Spleen (tissue), 11 donors: ENCODE results near the gene GXYLT2. TPM values are rescaled to one million over a fixed set of nuclear protein-coding genes. Genes with fewer than 3 reads are reported as not detected.
"Not testable (repeated sequence)": the region's sequence is repeated elsewhere in the genome, so short reads cannot be mapped to it uniquely, and the experiment has no call there.

Source experiments
- DNase-seq: peaks from one replicate; pipeline ENCODE4 v3.0.0-alpha.2; 2020
- H3K27ac ChIP-seq, 8 donors: fragments of 200-600 bp; sonication (generic) in 7 of 8; 1 replicate in 4 of 8; 2 replicates in 4 of 8; pipeline versions ENCODE4 v1.5.0 to v1.8.0; 2016 to 2021; ENCODE audit warnings: inconsistent platforms in 4 of 8, mild to moderate bottlenecking in 4 of 8, moderate library complexity in 1 of 8
- H3K27me3 ChIP-seq, 7 donors: fragments of 200-600 bp; sonication (generic) in 6 of 7; replicated peaks in 1 of 7; 1 replicate in 4 of 7; 2 replicates in 3 of 7; pipeline versions ENCODE4 v1.5.0 to v1.8.0; 2016 to 2021; ENCODE audit warnings: inconsistent platforms in 3 of 7, mild to moderate bottlenecking in 1 of 7
- H3K36me3 ChIP-seq, 6 donors: fragments of 200-600 bp; sonication (generic) in 5 of 6; 1 replicate in 4 of 6; 2 replicates in 2 of 6; pipeline versions ENCODE4 v1.5.0 to v1.8.0; 2016 to 2021; ENCODE audit warnings: inconsistent platforms in 2 of 6
- H3K4me1 ChIP-seq, 6 donors: fragments of 200-600 bp; sonication (generic) in 5 of 6; 1 replicate in 3 of 6; 2 replicates in 3 of 6; pipeline versions ENCODE4 v1.5.0 to v1.8.0; 2016 to 2021; ENCODE audit warnings: inconsistent platforms in 3 of 6
- H3K4me3 ChIP-seq, 8 donors: fragments of 200-600 bp; sonication (generic) in 7 of 8; 1 replicate in 4 of 8; 2 replicates in 4 of 8; pipeline versions ENCODE4 v1.5.0 to v1.8.0; 2016 to 2021; ENCODE audit warnings: inconsistent platforms in 4 of 8, mild to moderate bottlenecking in 4 of 8, moderate library complexity in 2 of 8
- H3K9me3 ChIP-seq, 8 donors: fragments of 200-600 bp; sonication (generic) in 7 of 8; 1 replicate in 4 of 8; 2 replicates in 4 of 8; pipeline versions ENCODE4 v1.5.0 to v1.8.0; 2016 to 2021; ENCODE audit warnings: inconsistent platforms in 4 of 8
- POLR2A ChIP-seq, 3 donors: fragments of 450-650 bp; IDR thresholded peaks; one replicate each; pipeline ENCODE4 v1.5.1; 2017; ENCODE audit warnings: antibody characterized with exemption in 3 of 3, mild to moderate bottlenecking in 1 of 3
- POLR2AphosphoS5 ChIP-seq, 3 donors: sonication (generic); formaldehyde crosslinking; IDR thresholded peaks; one replicate each; pipeline ENCODE4 v1.5.1; 2017; ENCODE audit warnings: antibody characterized with exemption in 3 of 3
- WGBS, 5 donors: extraction: QIAGEN DNeasy Blood & Tissue Kit in 3 of 5; methylation state at CpG; one replicate each; pipeline versions ENCODE4 v1.1.5 to v1.1.7; 2013 to 2018; 5-methylcytosine and 5-hydroxymethylcytosine counted together
- intact Hi-C: fragments of 100-400 bp; cut with DNase I; formaldehyde crosslinking; loops from one replicate; pipeline ENCODE4 v1.15.0; 2023; ENCODE audit warnings: low total_unique reads
- polyA plus RNA-seq, 3 donors: library from polyadenylated mRNA; stranded (reverse); fragments of 200-250 nt; gene quantifications; one replicate each; pipeline ENCODE4 v1.2.1, GENCODE V29; 2013
- total RNA-seq, 7 donors: library from RNA; depleted of rRNA in 3 of 7; stranded (reverse); fragments of >200 nt in 3 of 7; fragmentation: NEBNext Ultra II Directional in 4 of 7; extraction: Animal tissue kit (Norgen Biotek cat#: 25700) in 4 of 7; gene quantifications; one replicate each; pipeline versions ENCODE4 v1.1.0 to v1.2.1, GENCODE V29; 2016 to 2021
- TF ChIP-seq, protein P1 (sequence below), 11 experiments: fragments of 200-600 bp in 7 of 11; fragments of 450-650 bp in 4 of 11; sonication (generic) in 4 of 11; IDR thresholded peaks in 8 of 11; conservative IDR thresholded peaks in 3 of 11; 1 replicate in 7 of 11; 2 replicates in 4 of 11; pipeline versions ENCODE4 v1.4.0 to v1.8.0; 2016 to 2021; ENCODE audit warnings: antibody characterized with exemption in 11 of 11, inconsistent platforms in 4 of 11, mild to moderate bottlenecking in 1 of 11
- donor health status: healthy with polysubstance abuse.
- donor health status: DM: no; HTN: no; CAD: no; lungs with moderate emphysema.
- donor health status: DM: no; HTN: no; CAD: no.
- donor health status: Bipolar disorder and iron deficiency.
- donor health status: healthy.
- donor health status: DM: no; HTN: no; CAD: no.
- donor health status: DM: yes; HTN: yes; CAD: no.

The GXYLT2 gene
- total and polyA plus RNA-seq, 10 donors: 0.26 to 4.6 (median 1.1) TPM

DNA sequence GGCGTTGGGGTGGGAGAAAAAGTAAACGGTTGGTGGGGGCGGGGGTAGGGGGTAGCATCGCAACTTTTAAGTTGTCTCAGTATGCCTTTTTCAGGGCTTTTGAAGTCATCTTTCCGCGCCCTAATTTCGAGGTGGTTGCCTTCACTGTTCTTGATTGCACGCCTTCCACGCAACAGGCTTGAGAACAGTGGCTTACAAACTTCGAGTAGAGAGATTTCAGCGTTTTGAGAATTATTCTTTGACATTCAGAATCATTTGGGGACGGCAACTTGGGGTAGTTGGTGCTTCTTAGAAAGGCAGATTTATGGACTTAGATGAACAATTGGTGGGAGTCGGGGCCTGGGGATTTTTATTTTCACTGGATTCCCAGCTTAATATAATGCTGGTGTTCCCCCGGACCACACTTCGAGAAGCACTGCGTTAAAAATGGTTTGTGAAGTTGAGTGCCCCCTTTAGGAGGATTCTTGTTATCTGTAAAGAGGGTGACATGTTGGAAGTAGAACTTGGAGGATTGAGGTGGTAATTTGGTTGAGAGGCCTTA is 109.6 kb downstream of the GXYLT2 start:
- intact Hi-C loops: no loop called here
- Histone ChIP-seq H3K27me3 (no peaks in the 10 kb centered on the region), H3K9me3 (no peaks in the 10 kb centered on the region), H3K36me3 (peaks cover 0 to 43% (median 11%) of the 10 kb centered on the region in 6 donors), H3K27ac (peak overlapping the region; percentile 92 to 99 (median 99)), H3K4me1 (peaks cover 33 to 58% (median 55%) of the 10 kb centered on the region in 6 donors), H3K4me3 (peak overlapping the region; percentile 53 to 97 (median 83))
- no peak for DNase-seq
- TF ChIP-seq POLR2A (IDR thresholded peaks at IDR 0.05) (no peak), POLR2AphosphoS5 (IDR thresholded peaks at IDR 0.05) (no peak)
- TF ChIP-seq, protein P1, sequence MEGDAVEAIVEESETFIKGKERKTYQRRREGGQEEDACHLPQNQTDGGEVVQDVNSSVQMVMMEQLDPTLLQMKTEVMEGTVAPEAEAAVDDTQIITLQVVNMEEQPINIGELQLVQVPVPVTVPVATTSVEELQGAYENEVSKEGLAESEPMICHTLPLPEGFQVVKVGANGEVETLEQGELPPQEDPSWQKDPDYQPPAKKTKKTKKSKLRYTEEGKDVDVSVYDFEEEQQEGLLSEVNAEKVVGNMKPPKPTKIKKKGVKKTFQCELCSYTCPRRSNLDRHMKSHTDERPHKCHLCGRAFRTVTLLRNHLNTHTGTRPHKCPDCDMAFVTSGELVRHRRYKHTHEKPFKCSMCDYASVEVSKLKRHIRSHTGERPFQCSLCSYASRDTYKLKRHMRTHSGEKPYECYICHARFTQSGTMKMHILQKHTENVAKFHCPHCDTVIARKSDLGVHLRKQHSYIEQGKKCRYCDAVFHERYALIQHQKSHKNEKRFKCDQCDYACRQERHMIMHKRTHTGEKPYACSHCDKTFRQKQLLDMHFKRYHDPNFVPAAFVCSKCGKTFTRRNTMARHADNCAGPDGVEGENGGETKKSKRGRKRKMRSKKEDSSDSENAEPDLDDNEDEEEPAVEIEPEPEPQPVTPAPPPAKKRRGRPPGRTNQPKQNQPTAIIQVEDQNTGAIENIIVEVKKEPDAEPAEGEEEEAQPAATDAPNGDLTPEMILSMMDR (IDR thresholded peaks at IDR 0.05 in 8 of 11, conservative IDR thresholded peaks at IDR 0.05 in 3 of 11): peak in 7 of 11 experiments; percentile 7 to 56 (median 39)
- 0 to 1% (median 0%) methylated on average over 16 of the region's 16 CpGs for WGBS, 5 donors

DNA sequence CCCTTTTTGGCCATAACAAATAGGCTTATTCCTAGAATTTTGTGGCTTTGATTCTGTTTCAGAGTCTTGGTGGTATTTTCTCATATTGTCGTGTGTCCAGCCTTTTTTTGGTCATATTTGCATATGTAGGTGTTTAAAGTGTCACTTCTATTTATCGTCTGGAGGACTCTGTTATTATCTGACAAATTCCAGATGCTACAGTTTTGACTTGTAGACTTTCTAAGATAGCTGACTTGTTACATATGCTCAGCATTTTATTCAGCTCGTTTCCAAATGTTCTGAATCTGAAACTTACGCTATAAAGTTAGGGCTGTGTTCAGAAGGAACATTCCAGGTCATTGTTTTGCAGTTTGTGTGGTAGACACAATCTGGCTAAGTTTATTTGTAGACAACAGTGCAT is 110.6 kb downstream of the GXYLT2 start:
- DNase-seq: no peak
- Histone ChIP-seq H3K27ac (peak overlapping the region in 4 of 8 donors; percentile 99), H3K27me3 (no peaks in the 10 kb centered on the region), H3K36me3 (peaks cover 0 to 52% (median 13%) of the 10 kb centered on the region in 6 donors), H3K9me3 (no peaks in the 10 kb centered on the region), H3K4me3 (peak overlapping the region in 7 of 8 donors; percentile 53 to 97 (median 79)), H3K4me1 (peaks cover 33 to 68% (median 61%) of the 10 kb centered on the region in 6 donors)
- no peak for TF ChIP-seq POLR2A (IDR thresholded peaks at IDR 0.05)
- TF ChIP-seq, protein P1 (IDR thresholded peaks at IDR 0.05 in 8 of 11, conservative IDR thresholded peaks at IDR 0.05 in 3 of 11): no peak
- no peak for TF ChIP-seq POLR2AphosphoS5 (IDR thresholded peaks at IDR 0.05)
- WGBS, 5 donors: 32 to 46% (median 45%) methylated on average over 4 of the region's 4 CpGs
- intact Hi-C loops: no loop called here

DNA sequence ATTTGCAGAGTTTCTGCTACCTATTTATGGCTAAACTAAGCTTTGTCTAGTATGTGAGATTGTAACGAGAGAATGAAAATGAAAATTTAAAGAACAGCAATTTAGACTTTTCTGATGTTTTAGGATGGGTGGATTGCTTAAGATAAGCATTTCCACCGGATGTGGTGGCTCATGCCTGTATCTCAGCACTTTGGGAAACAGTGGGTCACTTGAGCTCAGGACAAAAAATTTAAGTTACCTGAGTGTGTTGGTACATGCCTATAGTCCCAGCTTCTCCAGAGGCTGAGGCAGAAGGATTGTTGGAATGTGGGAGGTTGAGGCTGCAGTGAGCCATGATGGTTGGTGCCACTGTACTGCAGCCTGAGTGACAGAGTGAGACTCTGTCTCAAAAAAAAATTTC is 112.1 kb downstream of the GXYLT2 start:
- intact Hi-C loops: loop anchor here (10.0 kb wide), 1 partner anchor 65 kb away; no protein-coding TSS in a partner anchor
- DNase-seq: no peak
- WGBS, 5 donors: 21 to 42% (median 31%) methylated on average over 2 of the region's 2 CpGs
- TF ChIP-seq POLR2A (IDR thresholded peaks at IDR 0.05) (no peak), POLR2AphosphoS5 (IDR thresholded peaks at IDR 0.05) (no peak)
- TF ChIP-seq, protein P1 (IDR thresholded peaks at IDR 0.05 in 8 of 11, conservative IDR thresholded peaks at IDR 0.05 in 3 of 11): no peak
- Histone ChIP-seq H3K4me1 (peaks cover 33 to 82% (median 67%) of the 10 kb centered on the region in 6 donors), H3K27ac (peak overlapping the region in 3 of 8 donors; percentile 0 to 99 (median 17)), H3K36me3 (peaks cover 0 to 66% (median 14%) of the 10 kb centered on the region in 6 donors), H3K4me3 (peak overlapping the region in 3 of 8 donors; percentile 79 to 97 (median 87)), H3K27me3 (no peaks in the 10 kb centered on the region), H3K9me3 (no peaks in the 10 kb centered on the region)

DNA sequence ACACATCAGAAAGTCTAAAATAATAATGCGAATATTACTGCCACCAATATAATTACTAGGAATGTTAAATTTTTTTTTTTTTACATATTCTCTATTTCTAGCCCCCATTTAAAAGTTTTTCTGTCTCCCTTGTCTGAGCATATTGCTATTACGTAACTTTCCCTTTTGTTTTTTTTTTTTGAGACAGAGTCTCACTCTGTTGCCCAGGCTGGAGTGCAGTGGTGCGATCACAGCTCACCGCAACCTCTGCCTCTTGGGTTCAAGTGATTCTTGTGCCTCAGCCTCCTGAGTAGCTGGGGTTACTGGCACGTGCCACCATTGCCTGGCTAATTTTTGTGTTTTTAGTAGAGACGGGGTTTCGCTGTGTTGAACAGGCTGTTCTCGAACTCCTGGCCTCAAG is 115.2 kb downstream of the GXYLT2 start:
- H3K27me3 ChIP-seq, H3K27ac ChIP-seq, H3K4me3 ChIP-seq, DNase-seq, H3K9me3 ChIP-seq: not testable (repeated sequence)
- intact Hi-C loops: loop anchor here (10.0 kb wide), 1 partner anchor 68 kb away; no protein-coding TSS in a partner anchor
- H3K4me1 ChIP-seq: peaks cover 28 to 96% (median 71%) of the 10 kb centered on the region in 6 donors
- WGBS, 5 donors: 72 to 97% (median 84%) methylated on average over 8 of the region's 8 CpGs
- peaks cover 0 to 97% (median 29%) of the 10 kb centered on the region in 6 donors for H3K36me3 ChIP-seq
